22Rv1 (cell line): ENCODE data around the gene UBAP1.

Experiments used
- H3K27ac ChIP-seq: fragments of 450-650 bp; 2 replicates; pipeline ENCODE4 v1.5.1; 2017
- ZFX ChIP-seq: fragments of 450-650 bp; IDR thresholded peaks from 2 replicates; pipeline ENCODE4 v1.6.1; 2017; ENCODE audit warnings: antibody characterized with exemption, borderline replicate concordance
- TF ChIP-seq, protein P1 (sequence below): fragments of 450-650 bp; IDR thresholded peaks from 2 replicates; pipeline ENCODE4 v1.5.1; 2017; ENCODE audit warnings: mild to moderate bottlenecking

UBAP1 gene

DNA sequence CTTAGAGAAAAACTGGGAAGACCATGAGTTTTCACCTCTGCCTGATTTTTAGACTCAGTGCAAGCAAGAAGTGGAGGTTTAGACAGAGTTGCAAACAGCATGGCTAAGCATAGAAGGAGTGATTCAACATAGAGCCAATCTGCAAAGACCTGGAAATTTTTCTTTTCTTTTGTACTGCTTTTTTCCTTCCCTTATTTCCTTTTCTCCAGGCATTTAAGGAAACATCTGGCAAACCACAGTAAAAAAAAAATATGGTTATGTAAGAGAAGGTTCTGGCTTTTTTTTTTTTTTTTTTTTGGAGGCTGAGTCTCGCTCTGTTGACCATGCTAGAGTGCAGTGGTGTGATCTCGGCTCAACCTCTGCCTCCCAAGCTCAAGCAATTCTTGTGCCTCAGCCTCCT, 35.7 kb upstream of the UBAP1 start:
- no peak for TF ChIP-seq ZFX
- TF ChIP-seq, protein P1, sequence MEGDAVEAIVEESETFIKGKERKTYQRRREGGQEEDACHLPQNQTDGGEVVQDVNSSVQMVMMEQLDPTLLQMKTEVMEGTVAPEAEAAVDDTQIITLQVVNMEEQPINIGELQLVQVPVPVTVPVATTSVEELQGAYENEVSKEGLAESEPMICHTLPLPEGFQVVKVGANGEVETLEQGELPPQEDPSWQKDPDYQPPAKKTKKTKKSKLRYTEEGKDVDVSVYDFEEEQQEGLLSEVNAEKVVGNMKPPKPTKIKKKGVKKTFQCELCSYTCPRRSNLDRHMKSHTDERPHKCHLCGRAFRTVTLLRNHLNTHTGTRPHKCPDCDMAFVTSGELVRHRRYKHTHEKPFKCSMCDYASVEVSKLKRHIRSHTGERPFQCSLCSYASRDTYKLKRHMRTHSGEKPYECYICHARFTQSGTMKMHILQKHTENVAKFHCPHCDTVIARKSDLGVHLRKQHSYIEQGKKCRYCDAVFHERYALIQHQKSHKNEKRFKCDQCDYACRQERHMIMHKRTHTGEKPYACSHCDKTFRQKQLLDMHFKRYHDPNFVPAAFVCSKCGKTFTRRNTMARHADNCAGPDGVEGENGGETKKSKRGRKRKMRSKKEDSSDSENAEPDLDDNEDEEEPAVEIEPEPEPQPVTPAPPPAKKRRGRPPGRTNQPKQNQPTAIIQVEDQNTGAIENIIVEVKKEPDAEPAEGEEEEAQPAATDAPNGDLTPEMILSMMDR: no peak
- H3K27ac ChIP-seq: no peak overlapping the region

DNA sequence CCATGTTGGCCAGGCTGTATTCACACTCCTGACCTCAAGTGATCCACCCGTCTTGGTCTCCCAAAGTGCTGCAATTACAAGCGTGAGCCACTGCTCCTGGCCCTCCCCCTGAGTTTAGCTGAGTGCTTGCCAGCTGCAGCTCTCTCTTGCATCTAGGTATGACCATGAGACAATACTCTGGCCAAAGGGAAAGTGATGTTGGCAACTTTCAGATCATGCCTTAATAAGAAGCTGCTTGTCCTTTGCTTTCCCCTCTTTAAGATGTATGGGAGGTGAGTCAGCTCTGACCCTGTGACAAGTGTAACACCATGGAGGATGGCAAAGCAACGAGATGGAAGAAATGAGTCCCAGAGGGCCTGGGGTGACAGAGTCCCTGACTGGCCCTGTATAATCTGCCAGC, 33.7 kb upstream of the UBAP1 start:
- TF ChIP-seq, protein P1: no peak
- TF ChIP-seq ZFX: no peak
- H3K27ac ChIP-seq: no peak overlapping the region

DNA sequence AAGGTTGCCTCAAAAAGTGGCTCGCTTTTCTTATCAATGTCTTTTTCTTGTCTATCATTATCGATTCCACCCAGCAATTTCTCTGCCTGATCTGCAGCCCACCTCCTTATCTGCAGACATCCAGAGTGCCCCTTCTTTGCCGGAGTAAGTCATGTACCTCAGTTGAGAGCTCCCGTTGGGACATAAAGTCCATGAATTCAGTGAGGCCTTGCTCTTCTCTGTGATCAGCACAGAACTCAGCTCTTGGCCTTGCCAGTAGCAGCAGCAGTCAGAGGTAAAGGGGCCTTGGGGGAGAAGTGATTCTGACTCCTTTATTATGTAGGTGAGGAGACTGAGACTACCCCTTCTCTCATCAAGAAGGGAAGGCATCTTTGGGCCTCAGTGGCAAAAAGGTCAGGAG, 27.4 kb upstream of the UBAP1 start:
- H3K27ac ChIP-seq: no peak overlapping the region

DNA sequence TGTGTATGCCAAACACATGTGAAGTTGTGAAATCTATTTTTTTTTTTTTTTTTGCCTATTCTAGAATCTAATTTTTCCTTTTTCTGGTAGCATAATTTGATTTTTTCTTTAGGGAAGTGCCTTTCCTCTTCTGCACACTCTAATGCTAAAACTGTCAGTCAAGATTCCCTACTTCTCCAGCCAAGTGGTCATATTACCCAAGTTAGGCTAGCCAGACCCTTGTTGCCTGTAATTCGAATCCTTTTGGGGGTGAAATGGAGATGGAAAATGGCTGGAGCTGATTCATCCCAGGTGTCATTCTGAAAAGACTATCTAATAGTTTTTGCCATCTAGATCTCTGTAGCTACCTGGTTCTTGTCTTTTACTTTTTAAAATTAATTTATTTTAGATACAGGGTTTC, 24.8 kb upstream of the UBAP1 start:
- no peak overlapping the region for H3K27ac ChIP-seq
- no peak for TF ChIP-seq ZFX
- TF ChIP-seq, protein P1: no peak

More for the DNA sequence above, 27.4 kb upstream of the UBAP1 start:
- TF ChIP-seq, protein P1: no peak
- no peak for TF ChIP-seq ZFX

DNA sequence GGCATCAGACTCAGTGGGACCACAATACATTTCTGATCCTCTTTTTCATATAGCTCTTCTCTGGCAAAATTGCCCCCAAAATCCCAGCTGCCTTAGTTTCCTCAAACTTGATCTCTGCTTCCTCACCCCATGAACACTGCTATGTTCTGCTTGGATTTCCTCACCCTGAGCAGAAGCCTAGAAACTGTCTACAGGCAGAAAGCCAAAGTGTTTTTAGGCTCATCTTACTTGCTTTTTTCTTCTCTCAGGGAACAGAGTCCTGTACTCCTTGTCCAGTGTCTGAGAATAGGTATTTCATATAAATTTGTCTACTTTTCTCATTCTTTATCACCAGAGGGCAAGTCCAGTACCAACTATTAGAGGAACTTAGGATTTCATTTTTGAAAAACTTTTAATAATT, 21.5 kb upstream of the UBAP1 start:
- TF ChIP-seq, protein P1: no peak
- no peak for TF ChIP-seq ZFX
- H3K27ac ChIP-seq: no peak overlapping the region

DNA sequence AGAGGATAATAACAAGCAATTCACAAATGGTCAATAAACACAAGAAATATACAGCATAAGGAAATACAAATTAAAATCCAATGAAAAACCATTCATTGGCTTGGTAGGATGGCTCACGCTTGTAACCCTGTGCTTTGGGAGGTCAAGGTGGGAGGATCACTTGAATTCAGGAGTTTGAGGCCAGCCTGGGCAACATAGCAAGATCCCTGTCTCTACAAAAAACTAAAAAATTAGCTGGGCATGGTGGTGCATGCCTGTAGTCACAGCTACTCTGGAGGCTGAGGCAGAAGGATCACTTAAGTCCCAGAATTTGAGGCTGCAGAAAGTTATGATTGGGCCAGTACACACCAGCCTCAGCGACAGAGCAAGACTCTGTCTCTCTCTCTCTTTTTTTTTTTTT, 20.9 kb upstream of the UBAP1 start:
- TF ChIP-seq, protein P1: no peak
- no peak for TF ChIP-seq ZFX
- H3K27ac ChIP-seq: no peak overlapping the region

DNA sequence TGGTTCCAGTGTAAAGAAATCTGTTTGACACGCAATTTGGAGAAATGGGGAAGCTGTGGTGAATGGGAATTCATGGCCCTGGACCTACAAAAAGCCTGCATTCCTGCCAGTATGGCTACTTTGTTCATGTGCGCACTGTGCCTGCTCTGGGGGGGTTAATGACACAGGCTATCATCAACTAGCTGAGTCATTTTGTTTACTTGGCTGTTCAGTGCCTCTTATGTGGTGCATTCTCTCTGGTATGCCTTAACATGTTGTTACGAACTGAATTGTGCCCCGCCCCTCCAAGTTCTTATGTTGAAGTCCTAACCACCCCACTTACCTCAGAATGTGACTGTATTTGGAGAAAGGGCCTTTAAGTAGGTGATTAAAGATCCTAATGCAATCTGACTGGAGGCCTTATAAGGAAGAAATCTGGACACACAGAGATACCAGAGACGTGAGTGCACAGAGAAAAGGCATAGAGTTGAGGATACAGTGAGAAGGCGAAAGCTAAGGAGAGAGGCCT, 20.4 kb upstream of the UBAP1 start:
- H3K27ac ChIP-seq: no peak overlapping the region
- TF ChIP-seq, protein P1: no peak
